DOHH2 (cell line): ENCODE results near the gene CXCL8.
A peak's percentile ranks its signal among the peaks of the same experiment; 100 is the strongest.

Source experiments
- H3F3A ChIP-seq: fragments of 200-600 bp; sonication (generic), shearing (Covaris generic); 2 replicates; pipeline ENCODE4 v1.6.0; 2016; ENCODE audit warnings: antibody characterized with exemption, mild to moderate bottlenecking; ENCODE audit not compliant: control insufficient read depth, insufficient read depth
- H3K27ac ChIP-seq: fragments of 200-600 bp; sonication (generic); 2 replicates; pipeline ENCODE4 v1.5.1; 2014; ENCODE audit warnings: low read depth, mild to moderate bottlenecking, low read length, moderate library complexity
- H3K27me3 ChIP-seq: fragments of 200-600 bp; sonication (generic); 2 replicates; pipeline ENCODE4 v1.6.1; 2014; ENCODE audit warnings: mild to moderate bottlenecking, low read length, mixed read lengths; ENCODE audit not compliant: control insufficient read depth
- H3K36me3 ChIP-seq: fragments of 200-600 bp; sonication (generic); 2 replicates; pipeline ENCODE4 v1.6.1; 2014; ENCODE audit warnings: mild to moderate bottlenecking, low read length, moderate library complexity, mixed read lengths; ENCODE audit not compliant: control insufficient read depth
- H3K4me1 ChIP-seq: fragments of 200-600 bp; sonication (generic); 2 replicates; pipeline ENCODE4 v1.6.1; 2014; ENCODE audit warnings: mild to moderate bottlenecking, low read length, mixed read lengths; ENCODE audit not compliant: control insufficient read depth
- H3K4me2 ChIP-seq: fragments of 200-600 bp; sonication (generic); 2 replicates; pipeline ENCODE4 v1.6.0; 2014; ENCODE audit warnings: mild to moderate bottlenecking, low read length, moderate library complexity
- H3K4me3 ChIP-seq: fragments of 200-600 bp; sonication (generic); 2 replicates; pipeline ENCODE4 v1.5.1; 2014; ENCODE audit warnings: mild to moderate bottlenecking, low read length, mixed read lengths
- H3K79me2 ChIP-seq: fragments of 200-600 bp; sonication (generic); 2 replicates; pipeline ENCODE4 v1.6.1; 2014; ENCODE audit warnings: mild to moderate bottlenecking, low read length, mixed read lengths; ENCODE audit not compliant: control insufficient read depth
- H3K9me2 ChIP-seq: fragments of 200-600 bp; sonication (generic); replicated peaks from 2 replicates; pipeline ENCODE4 v1.6.1; 2014; ENCODE audit warnings: mild to moderate bottlenecking, low read length, mixed read lengths; ENCODE audit not compliant: control insufficient read depth
- H3K9me3 ChIP-seq: fragments of 200-600 bp; sonication (generic); 2 replicates; pipeline ENCODE4 v1.6.1; 2014; ENCODE audit warnings: antibody characterized with exemption, low read length, mixed read lengths; ENCODE audit not compliant: control insufficient read depth, insufficient read depth
- H4K20me1 ChIP-seq: fragments of 200-600 bp; sonication (generic); 2 replicates; pipeline ENCODE4 v1.6.0; 2014; ENCODE audit warnings: low read depth, mild to moderate bottlenecking, antibody characterized with exemption, low read length, moderate library complexity; ENCODE audit not compliant: control insufficient read depth, insufficient read depth
- CTCF ChIP-seq: fragments of 200-600 bp; sonication (generic); IDR thresholded peaks from one replicate; pipeline ENCODE4 v1.5.1; 2014; ENCODE audit warnings: antibody characterized with exemption, mild to moderate bottlenecking, low read depth, low read length; ENCODE audit not compliant: poor library complexity, severe bottlenecking
- EZH2phosphoT487 ChIP-seq: fragments of 200-600 bp; sonication (generic); IDR thresholded peaks from 2 replicates; pipeline ENCODE4 v1.6.1; 2017; ENCODE audit warnings: borderline replicate concordance, mild to moderate bottlenecking, antibody characterized with exemption, low read length, moderate library complexity, mixed read lengths

CXCL8 gene

GRCh38 chr4:73729534-73730165, 10.7 kb upstream of the CXCL8 start:
- H3K79me2 ChIP-seq = no peaks in the 10 kb centered on the region
- no peaks in the 10 kb centered on the region for H3K36me3 ChIP-seq
- no peak overlapping the region for H3K27ac ChIP-seq
- H3K27me3 ChIP-seq = no peaks in the 10 kb centered on the region
- TF ChIP-seq EZH2phosphoT487 (no peak), CTCF (peak; percentile 86)
- no peaks in the 10 kb centered on the region for H3F3A ChIP-seq
- H4K20me1 ChIP-seq = no peaks in the 10 kb centered on the region
- H3K9me3 ChIP-seq = no peaks in the 10 kb centered on the region
- H3K9me2 ChIP-seq = no peaks in the 10 kb centered on the region
- no peak overlapping the region for H3K4me2 ChIP-seq
- H3K4me3 ChIP-seq = no peak overlapping the region
- peaks cover 5% of the 10 kb centered on the region; the same call in 1 of the 2 replicates for H3K4me1 ChIP-seq

GRCh38 chr4:73730292-73730691, 10.1 kb upstream of the CXCL8 start:
- Histone ChIP-seq H3K4me3 (no peak overlapping the region), H4K20me1 (no peaks in the 10 kb centered on the region), H3K27ac (no peak overlapping the region), H3F3A (no peaks in the 10 kb centered on the region), H3K9me3 (no peaks in the 10 kb centered on the region), H3K9me2 (no peaks in the 10 kb centered on the region), H3K79me2 (no peaks in the 10 kb centered on the region), H3K27me3 (no peaks in the 10 kb centered on the region), H3K4me2 (no peak overlapping the region), H3K36me3 (no peaks in the 10 kb centered on the region), H3K4me1 (peaks cover 11% of the 10 kb centered on the region)
- no peak for TF ChIP-seq EZH2phosphoT487
- TF ChIP-seq CTCF = no peak

- Histone ChIP-seq H3K36me3 (no peaks in the 10 kb centered on the region), H3K4me1 (peaks cover 12% of the 10 kb centered on the region), H3K4me2 (no peak overlapping the region), H3F3A (no peaks in the 10 kb centered on the region), H4K20me1 (no peaks in the 10 kb centered on the region), H3K27ac (no peak overlapping the region), H3K9me3 (no peaks in the 10 kb centered on the region), H3K79me2 (no peaks in the 10 kb centered on the region), H3K27me3 (no peaks in the 10 kb centered on the region), H3K4me3 (no peak overlapping the region), H3K9me2 (no peaks in the 10 kb centered on the region)
- TF ChIP-seq EZH2phosphoT487 (no peak), CTCF (no peak)
Measured at GRCh38 chr4:73730867-73731266, 9.5 kb upstream of the CXCL8 start.
